MM.1S (cell line): ENCODE measurements around the gene ZNF791.

ENCODE experiments used
- DNase-seq: peaks from one replicate; pipeline ENCODE4 v3.0.0-alpha.2; 2015
- H2AFZ ChIP-seq: fragments of 300-600 bp; sonication (generic); 2 replicates; pipeline ENCODE4 v1.6.0; 2016; ENCODE audit warnings: antibody characterized with exemption, low read length
- H3F3A ChIP-seq: fragments of 300-600 bp; sonication (generic); 2 replicates; pipeline ENCODE4 v1.6.1; 2016; ENCODE audit warnings: mild to moderate bottlenecking, antibody characterized with exemption, low read length, moderate library complexity, mixed read lengths; ENCODE audit not compliant: insufficient read depth
- H3K27ac ChIP-seq: fragments of 300-600 bp; sonication (generic); 2 replicates; pipeline ENCODE4 v1.5.1; 2016; ENCODE audit warnings: mild to moderate bottlenecking, low read length
- H3K27me3 ChIP-seq: fragments of 300-600 bp; sonication (generic); replicated peaks from 2 replicates; pipeline ENCODE4 v1.6.0; 2016; ENCODE audit warnings: low read length; ENCODE audit not compliant: insufficient read depth
- H3K36me3 ChIP-seq: fragments of 300-600 bp; sonication (generic); replicated peaks from 2 replicates; pipeline ENCODE4 v1.6.1; 2016; ENCODE audit warnings: mild to moderate bottlenecking, low read length, mixed read lengths; ENCODE audit not compliant: insufficient read depth
- H3K4me1 ChIP-seq: fragments of 300-600 bp; sonication (generic); 2 replicates; pipeline ENCODE4 v1.6.1; 2016; ENCODE audit warnings: low read length, mixed read lengths
- H3K4me2 ChIP-seq: fragments of 300-600 bp; sonication (generic); 2 replicates; pipeline ENCODE4 v1.6.0; 2016; ENCODE audit warnings: low read depth, low read length
- H3K4me3 ChIP-seq: fragments of 300-600 bp; sonication (generic); 2 replicates; pipeline ENCODE4 v1.5.1; 2016; ENCODE audit warnings: low read length, mixed read lengths
- H3K79me2 ChIP-seq: fragments of 300-600 bp; sonication (generic); 2 replicates; pipeline ENCODE4 v1.6.1; 2016; ENCODE audit warnings: mixed run types, low read length, mixed read lengths
- H3K9ac ChIP-seq: fragments of 300-600 bp; sonication (generic); 2 replicates; pipeline ENCODE4 v1.6.1; 2016; ENCODE audit warnings: low read length, mixed read lengths
- H3K9me2 ChIP-seq: fragments of 300-600 bp; sonication (generic); replicated peaks from 2 replicates; pipeline ENCODE4 v1.6.1; 2016; ENCODE audit warnings: mild to moderate bottlenecking, low read length, mixed read lengths; ENCODE audit not compliant: insufficient read depth
- H3K9me3 ChIP-seq: fragments of 300-600 bp; sonication (generic); replicated peaks from 2 replicates; pipeline ENCODE4 v1.6.1; 2016; ENCODE audit warnings: mild to moderate bottlenecking, low read length, mixed read lengths; ENCODE audit not compliant: insufficient read depth
- H4K20me1 ChIP-seq: fragments of 300-600 bp; sonication (generic); 2 replicates; pipeline ENCODE4 v1.6.1; 2016; ENCODE audit warnings: mild to moderate bottlenecking, low read length, moderate library complexity, mixed read lengths; ENCODE audit not compliant: insufficient read depth
- CTCF ChIP-seq: fragments of 300-600 bp; sonication (generic); IDR thresholded peaks from 2 replicates; pipeline ENCODE4 v1.5.1; 2016; ENCODE audit warnings: antibody characterized with exemption, low read length, mixed read lengths
- EZH2 ChIP-seq: fragments of 300-600 bp; sonication (generic); optimal IDR thresholded peaks from 2 replicates; pipeline ENCODE3; 2017; ENCODE audit warnings: low read depth, mild to moderate bottlenecking, antibody characterized with exemption, low read length, mixed read lengths
- EZH2phosphoT487 ChIP-seq: fragments of 300-600 bp; sonication (generic); IDR thresholded peaks from 2 replicates; pipeline ENCODE4 v1.6.1; 2018; ENCODE audit warnings: antibody characterized with exemption, low read length

ZNF791 gene

GRCh38 chr19:12657966-12658365 lies 47.2 kb downstream of the ZNF791 start:
- H3K79me2 ChIP-seq: no peaks in the 10 kb centered on the region
- H3F3A ChIP-seq: no peaks in the 10 kb centered on the region
- no peak overlapping the region for H3K9ac ChIP-seq
- H3K36me3 ChIP-seq: no peaks in the 10 kb centered on the region
- TF ChIP-seq EZH2: no peak
- no peak for TF ChIP-seq CTCF
- TF ChIP-seq EZH2phosphoT487: no peak
- H3K9me2 ChIP-seq: no peaks in the 10 kb centered on the region
- H4K20me1 ChIP-seq: no peaks in the 10 kb centered on the region
- no peaks in the 10 kb centered on the region for H3K4me1 ChIP-seq
- H2AFZ ChIP-seq: no peak overlapping the region
- DNase-seq: no peak
- no peak overlapping the region for H3K4me2 ChIP-seq
- no peak overlapping the region for H3K4me3 ChIP-seq
- no peaks in the 10 kb centered on the region for H3K9me3 ChIP-seq
- no peak overlapping the region for H3K27ac ChIP-seq
- H3K27me3 ChIP-seq: no peaks in the 10 kb centered on the region

DNA sequence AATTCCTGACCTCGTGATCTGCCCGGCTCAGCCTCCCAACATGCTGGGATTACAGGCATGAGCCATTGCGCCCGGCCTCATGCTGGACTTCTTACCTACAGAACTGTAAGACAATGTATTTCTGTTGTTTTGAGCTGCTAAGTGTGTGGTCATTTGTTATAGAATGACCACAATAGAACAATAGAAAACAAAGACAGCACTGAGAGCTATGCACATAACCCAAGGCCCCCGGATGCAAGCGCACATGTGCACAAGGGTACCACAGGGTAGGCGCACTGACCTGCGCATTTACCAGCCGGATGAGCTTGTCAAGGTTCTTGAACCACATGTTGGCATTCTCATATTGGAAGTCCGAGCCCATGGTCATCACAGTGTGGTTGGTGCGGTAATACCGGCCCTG lies 50.3 kb downstream of the ZNF791 start:
- Histone ChIP-seq H3K9ac (no peak overlapping the region), H3F3A (no peaks in the 10 kb centered on the region), H2AFZ (no peak overlapping the region), H3K27ac (no peak overlapping the region), H3K36me3 (no peaks in the 10 kb centered on the region), H3K4me2 (no peak overlapping the region), H3K4me3 (no peak overlapping the region), H3K27me3 (no peaks in the 10 kb centered on the region), H4K20me1 (no peaks in the 10 kb centered on the region), H3K9me3 (no peaks in the 10 kb centered on the region), H3K9me2 (no peaks in the 10 kb centered on the region), H3K79me2 (peaks cover 9% of the 10 kb centered on the region; the same call in 1 of the 2 replicates), H3K4me1 (peaks cover 5% of the 10 kb centered on the region)
- no peak for TF ChIP-seq CTCF
- TF ChIP-seq EZH2: no peak
- TF ChIP-seq EZH2phosphoT487: no peak
- no peak for DNase-seq

DNA sequence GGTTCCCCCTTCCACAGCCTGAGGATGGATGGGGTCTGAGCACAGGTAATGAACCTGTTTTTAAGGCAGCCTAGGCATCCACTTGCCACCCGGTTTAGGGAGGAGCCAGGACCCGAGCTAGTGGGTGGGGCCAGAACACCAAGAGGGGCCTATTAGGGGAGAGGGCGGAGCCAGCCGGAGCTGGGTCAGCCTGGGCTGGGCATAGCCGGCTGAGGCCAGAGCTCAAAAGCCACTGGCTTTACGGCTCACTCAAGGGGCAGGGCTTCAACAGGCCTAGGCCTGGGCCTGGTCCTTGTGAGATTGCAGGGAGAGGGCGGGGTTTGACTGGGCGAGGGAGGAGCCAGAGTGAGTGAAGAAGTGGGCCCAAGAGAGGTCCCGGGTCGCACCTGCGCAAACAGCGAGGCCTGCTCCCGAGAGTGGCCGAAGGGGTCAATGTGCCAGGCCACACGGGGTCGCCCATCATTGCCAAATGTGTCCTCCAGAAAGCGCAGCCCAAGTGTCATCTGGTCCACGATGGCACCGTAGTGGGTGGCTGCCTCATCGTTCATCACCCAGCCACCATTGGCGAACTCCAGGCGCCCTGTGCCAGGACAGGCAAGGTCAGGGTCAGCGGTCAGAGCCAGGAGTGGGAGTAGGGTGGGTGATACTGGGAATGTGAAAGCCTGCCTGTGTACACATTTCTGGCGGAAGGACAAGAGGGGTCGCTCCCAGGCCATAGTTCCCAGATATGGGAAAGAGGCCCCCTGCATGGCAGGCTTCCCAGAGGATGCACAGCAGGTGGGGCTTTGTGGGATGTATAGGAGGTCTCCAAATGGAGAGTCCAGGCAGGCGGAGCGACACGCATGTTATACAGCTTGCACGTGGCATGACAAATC lies 53.9 kb downstream of the ZNF791 start:
- H3K9me3 ChIP-seq: no peaks in the 10 kb centered on the region
- no peak overlapping the region for H3K27ac ChIP-seq
- H3K4me3 ChIP-seq: no peak overlapping the region
- H3K79me2 ChIP-seq: peaks cover 39% of the 10 kb centered on the region
- H3K4me1 ChIP-seq: peaks cover 18% of the 10 kb centered on the region
- H3K36me3 ChIP-seq: no peaks in the 10 kb centered on the region
- no peaks in the 10 kb centered on the region for H3K27me3 ChIP-seq
- no peaks in the 10 kb centered on the region for H4K20me1 ChIP-seq
- no peak overlapping the region for H2AFZ ChIP-seq
- H3F3A ChIP-seq: no peaks in the 10 kb centered on the region
- no peak for DNase-seq
- no peaks in the 10 kb centered on the region for H3K9me2 ChIP-seq
- H3K4me2 ChIP-seq: no peak overlapping the region
- H3K9ac ChIP-seq: no peak overlapping the region
- no peak for TF ChIP-seq EZH2phosphoT487
- TF ChIP-seq CTCF: no peak
- no peak for TF ChIP-seq EZH2
